H9 (cell line): Measurements from ENCODE around the gene FBXO27. TPM values are rescaled to one million over a fixed set of nuclear protein-coding genes. Genes with fewer than 3 reads are reported as not detected.

ENCODE experiments used
- DNase-seq: peaks from one replicate; pipeline ENCODE4 v3.0.0-alpha.2; 2017
- H2AFZ ChIP-seq: one replicate; pipeline ENCODE4 v1.6.1; 2013; ENCODE audit warnings: mild to moderate bottlenecking, low read length, control low read depth, moderate library complexity
- H2AK5ac ChIP-seq: 2 replicates; pipeline ENCODE4 v1.6.1; 2013; ENCODE audit warnings: low read length, control low read depth, mixed read lengths; ENCODE audit not compliant: insufficient read length
- H2BK120ac ChIP-seq: one replicate; pipeline ENCODE4 v1.6.1; 2013; ENCODE audit warnings: low read depth, mild to moderate bottlenecking, low read length, control low read depth, inconsistent platforms; ENCODE audit not compliant: poor library complexity, severe bottlenecking
- H2BK12ac ChIP-seq: 2 replicates; pipeline ENCODE4 v1.6.1; 2013; ENCODE audit warnings: low read length, control low read depth, mixed read lengths, low read depth; ENCODE audit not compliant: insufficient read length
- H2BK15ac ChIP-seq: 2 replicates; pipeline ENCODE4 v1.6.1; 2013; ENCODE audit warnings: low read depth, low read length, control low read depth
- H2BK20ac ChIP-seq: one replicate; pipeline ENCODE4 v1.6.1; 2013; ENCODE audit warnings: low read depth, mild to moderate bottlenecking, low read length, control low read depth, inconsistent platforms; ENCODE audit not compliant: poor library complexity, severe bottlenecking
- H2BK5ac ChIP-seq: 2 replicates; pipeline ENCODE4 v1.6.1; 2013; ENCODE audit warnings: low read length, control low read depth, mixed read lengths; ENCODE audit not compliant: insufficient read length
- H3K14ac ChIP-seq: 2 replicates; pipeline ENCODE4 v1.6.1; 2013; ENCODE audit warnings: low read length, control low read depth; ENCODE audit not compliant: insufficient read depth
- H3K18ac ChIP-seq: 2 replicates; pipeline ENCODE4 v1.6.1; 2013; ENCODE audit warnings: low read depth, mild to moderate bottlenecking, mixed read lengths, low read length, control low read depth; ENCODE audit not compliant: insufficient read length
- H3K23ac ChIP-seq: 2 replicates; pipeline ENCODE4 v1.6.1; 2013; ENCODE audit warnings: low read length, control low read depth, mixed read lengths, low read depth; ENCODE audit not compliant: insufficient read length
- H3K23me2 ChIP-seq: 2 replicates; pipeline ENCODE4 v1.6.1; 2013; ENCODE audit warnings: low read depth, mild to moderate bottlenecking, mixed read lengths, low read length, control low read depth; ENCODE audit not compliant: insufficient read length, poor library complexity, severe bottlenecking
- H3K27ac ChIP-seq: 2 replicates; pipeline ENCODE4 v1.5.1; 2013; ENCODE audit warnings: low read length, control low read depth, mixed read lengths, low read depth; ENCODE audit not compliant: insufficient read length
- H3K27me3 ChIP-seq: 2 replicates; pipeline ENCODE4 v1.6.1; 2013; ENCODE audit warnings: low read length, control low read depth, inconsistent platforms; ENCODE audit not compliant: insufficient read depth
- H3K4ac ChIP-seq: 2 replicates; pipeline ENCODE4 v1.6.1; 2013; ENCODE audit warnings: low read depth, mild to moderate bottlenecking, control low read depth, inconsistent platforms, low read length, moderate library complexity
- H3K4me1 ChIP-seq: 2 replicates; pipeline ENCODE4 v1.6.1; 2013; ENCODE audit warnings: low read length, control low read depth, inconsistent platforms; ENCODE audit not compliant: insufficient read depth
- H3K4me2 ChIP-seq: 2 replicates; pipeline ENCODE4 v1.6.1; 2013; ENCODE audit warnings: low read length, control low read depth, mixed read lengths; ENCODE audit not compliant: insufficient read length, insufficient read depth
- H3K56ac ChIP-seq: 2 replicates; pipeline ENCODE4 v1.6.1; 2013; ENCODE audit warnings: low read depth, mild to moderate bottlenecking, mixed read lengths, low read length, control low read depth; ENCODE audit not compliant: insufficient read length
- H3K79me1 ChIP-seq: 2 replicates; pipeline ENCODE4 v1.6.1; 2013; ENCODE audit warnings: low read depth, mild to moderate bottlenecking, moderate library complexity, low read length, control low read depth, inconsistent platforms; ENCODE audit not compliant: insufficient read depth, poor library complexity, severe bottlenecking
- H3K79me2 ChIP-seq: 2 replicates; pipeline ENCODE4 v1.6.1; 2013; ENCODE audit warnings: low read length, control low read depth, inconsistent platforms; ENCODE audit not compliant: insufficient read depth
- H3K9ac ChIP-seq: 2 replicates; pipeline ENCODE4 v1.6.1; 2013; ENCODE audit warnings: low read length, control low read depth, mixed read lengths; ENCODE audit not compliant: insufficient read length; ENCODE audit errors: extremely low read depth
- H3K9me3 ChIP-seq: one replicate; pipeline ENCODE4 v1.6.1; 2013; ENCODE audit warnings: low read depth, low read length, inconsistent platforms; ENCODE audit not compliant: control insufficient read depth
- H3T11ph ChIP-seq: one replicate; pipeline ENCODE4 v1.6.1; 2013; ENCODE audit warnings: mild to moderate bottlenecking, low read length, control low read depth, inconsistent platforms
- H4K20me1 ChIP-seq: one replicate; pipeline ENCODE4 v1.6.1; 2013; ENCODE audit not compliant: control insufficient read depth, insufficient read length, insufficient read depth
- H4K5ac ChIP-seq: 2 replicates; pipeline ENCODE4 v1.6.1; 2013; ENCODE audit warnings: low read depth, mild to moderate bottlenecking, mixed read lengths, low read length, control low read depth; ENCODE audit not compliant: insufficient read length
- H4K8ac ChIP-seq: replicated peaks from 2 replicates; pipeline ENCODE4 v1.6.1; 2013; ENCODE audit warnings: low read length, control low read depth, mixed read lengths, low read depth; ENCODE audit not compliant: insufficient read length
- H4K91ac ChIP-seq: 2 replicates; pipeline ENCODE4 v1.6.1; 2013; ENCODE audit warnings: low read depth, mild to moderate bottlenecking, moderate library complexity, mixed read lengths, low read length, control low read depth; ENCODE audit not compliant: insufficient read length
- H3K27ac Mint-ChIP-seq, 3 experiments: 2 replicates in 2 of 3; 3 replicates in 1 of 3; pipeline ENCODE4 v1.8.0; 2020 to 2021; ENCODE audit warnings: mixed read lengths in 3 of 3, mild to moderate bottlenecking in 1 of 3, moderate library complexity in 1 of 3
- H3K27me3 Mint-ChIP-seq: 2 replicates; pipeline ENCODE4 v1.8.0; 2021; ENCODE audit warnings: low read depth, mild to moderate bottlenecking, moderate library complexity, mixed read lengths
- H3K36me3 Mint-ChIP-seq, 3 experiments: 2 replicates in 2 of 3; 3 replicates in 1 of 3; pipeline ENCODE4 v1.8.0; 2020 to 2021; ENCODE audit warnings: low read depth in 3 of 3, mixed read lengths in 3 of 3; ENCODE audit not compliant: insufficient read depth in 1 of 3
- H3K4me1 Mint-ChIP-seq, 2 experiments: 2 replicates each; pipeline ENCODE4 v1.8.0; 2020; ENCODE audit warnings: mixed read lengths in 2 of 2
- H3K4me3 Mint-ChIP-seq, 2 experiments: 2 replicates in 1 of 2; 3 replicates in 1 of 2; pipeline ENCODE4 v1.8.0; 2020 to 2021; ENCODE audit warnings: mild to moderate bottlenecking in 2 of 2, mixed read lengths in 2 of 2, moderate library complexity in 1 of 2
- H3K9me3 Mint-ChIP-seq, 2 experiments: 2 replicates in 1 of 2; 3 replicates in 1 of 2; pipeline ENCODE4 v1.8.0; 2020; ENCODE audit warnings: mild to moderate bottlenecking in 2 of 2, mixed read lengths in 2 of 2, moderate library complexity in 1 of 2
- WGBS: extraction: QIAGEN DNeasy Blood & Tissue Kit; methylation state at CpG from one replicate; pipeline ENCODE4 v1.1.7; 2013; ENCODE audit warnings: missing lambda C conversion rate, low lambda C conversion rate, mixed read lengths; ENCODE audit not compliant: insufficient read length; ENCODE audit errors: extremely low coverage; 5-methylcytosine and 5-hydroxymethylcytosine counted together
- total RNA-seq: library from RNA; stranded (reverse); gene quantifications from 2 replicates; pipeline ENCODE4 v1.2.1, GENCODE V29; 2021
- TF ChIP-seq, protein P1 (sequence below): fragments of 200-600 bp; sonication (generic); conservative IDR thresholded peaks from 3 replicates; pipeline ENCODE4 v1.8.0; 2021; ENCODE audit warnings: antibody characterized with exemption, mild to moderate bottlenecking

FBXO27 gene
- total RNA-seq, 1 experiment from 2014 or later, result 14.5 TPM

DNA sequence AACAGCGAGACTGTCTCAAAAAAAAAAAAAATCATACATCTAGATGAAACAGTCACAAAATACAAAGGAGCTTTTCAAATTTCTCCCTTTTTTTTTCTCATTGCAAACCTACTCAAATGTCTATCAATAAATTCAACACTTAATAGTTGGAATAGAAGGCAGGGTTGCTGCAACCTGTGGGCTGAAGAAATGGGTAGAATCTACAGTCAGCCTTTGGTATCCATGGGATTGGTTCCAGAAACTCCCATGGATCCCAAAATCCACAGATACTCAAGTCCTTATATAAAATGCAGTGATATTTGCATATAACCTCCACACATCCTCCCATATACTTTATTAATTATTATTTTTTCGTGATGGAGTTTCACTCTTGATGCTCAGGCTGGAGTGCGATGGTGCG lies 14.7 kb downstream of the FBXO27 start:
- H3K4me3 Mint-ChIP-seq, result no peak overlapping the region
- H3K36me3 Mint-ChIP-seq, result peaks cover 0 to 5% (median 3%) of the 10 kb centered on the region in 3 experiments; a peak in 3 of 7 replicates
- Histone ChIP-seq H3T11ph (no peak overlapping the region), H4K20me1 (no peaks in the 10 kb centered on the region), H3K79me1 (no peaks in the 10 kb centered on the region), H3K14ac (no peak overlapping the region), H2BK120ac (no peak overlapping the region), H2BK5ac (no peak overlapping the region), H3K23me2 (no peaks in the 10 kb centered on the region), H3K79me2 (no peaks in the 10 kb centered on the region), H3K56ac (no peak overlapping the region), H2AFZ (no peak overlapping the region), H4K5ac (no peak overlapping the region), H3K27ac (no peak overlapping the region), H4K8ac (no peak overlapping the region), H2BK12ac (no peak overlapping the region), H4K91ac (no peak overlapping the region), H3K18ac (no peak overlapping the region), H3K4me2 (no peak overlapping the region), H3K23ac (no peak overlapping the region), H3K4ac (no peak overlapping the region), H3K9me3 (no peaks in the 10 kb centered on the region), H3K4me1 (no peaks in the 10 kb centered on the region), H2BK15ac (no peak overlapping the region), H3K9ac (no peak overlapping the region), H2AK5ac (no peak overlapping the region), H2BK20ac (no peak overlapping the region), H3K27me3 (no peaks in the 10 kb centered on the region; the same call in 1 of the 2 replicates)
- H3K27me3 Mint-ChIP-seq, result no peaks in the 10 kb centered on the region; the same call in none of the 2 replicates
- no CpG with 5 or more reads among the region's 4 CpGs for WGBS
- TF ChIP-seq, protein P1, sequence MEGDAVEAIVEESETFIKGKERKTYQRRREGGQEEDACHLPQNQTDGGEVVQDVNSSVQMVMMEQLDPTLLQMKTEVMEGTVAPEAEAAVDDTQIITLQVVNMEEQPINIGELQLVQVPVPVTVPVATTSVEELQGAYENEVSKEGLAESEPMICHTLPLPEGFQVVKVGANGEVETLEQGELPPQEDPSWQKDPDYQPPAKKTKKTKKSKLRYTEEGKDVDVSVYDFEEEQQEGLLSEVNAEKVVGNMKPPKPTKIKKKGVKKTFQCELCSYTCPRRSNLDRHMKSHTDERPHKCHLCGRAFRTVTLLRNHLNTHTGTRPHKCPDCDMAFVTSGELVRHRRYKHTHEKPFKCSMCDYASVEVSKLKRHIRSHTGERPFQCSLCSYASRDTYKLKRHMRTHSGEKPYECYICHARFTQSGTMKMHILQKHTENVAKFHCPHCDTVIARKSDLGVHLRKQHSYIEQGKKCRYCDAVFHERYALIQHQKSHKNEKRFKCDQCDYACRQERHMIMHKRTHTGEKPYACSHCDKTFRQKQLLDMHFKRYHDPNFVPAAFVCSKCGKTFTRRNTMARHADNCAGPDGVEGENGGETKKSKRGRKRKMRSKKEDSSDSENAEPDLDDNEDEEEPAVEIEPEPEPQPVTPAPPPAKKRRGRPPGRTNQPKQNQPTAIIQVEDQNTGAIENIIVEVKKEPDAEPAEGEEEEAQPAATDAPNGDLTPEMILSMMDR, result no peak
- no peaks in the 10 kb centered on the region for H3K9me3 Mint-ChIP-seq
- DNase-seq, result no peak
- H3K4me1 Mint-ChIP-seq, result no peaks in the 10 kb centered on the region
- no peak overlapping the region for H3K27ac Mint-ChIP-seq
